ENCODE measurements around the gene CCDC86.

GRCh38 chr11:60889869-60890311, 48.0 kb downstream of the CCDC86 start:
- TF ChIP-seq EZH2 (IDR thresholded peaks at IDR 0.05) (no peak), FOXP2 (optimal IDR thresholded peaks at IDR 0.05; ENCODE audit: control extremely low read depth, extremely low read length, insufficient read depth) (no peak)
